GM19099 (cell line): Measurements from ENCODE around the gene C3orf49.

Experiments
- POLR2A ChIP-seq: IDR thresholded peaks from 3 replicates; pipeline ENCODE4 v1.6.1; 2011; ENCODE audit warnings: low read depth; ENCODE audit not compliant: insufficient read length; ENCODE audit errors: extremely low read depth

C3orf49 gene, protein sequence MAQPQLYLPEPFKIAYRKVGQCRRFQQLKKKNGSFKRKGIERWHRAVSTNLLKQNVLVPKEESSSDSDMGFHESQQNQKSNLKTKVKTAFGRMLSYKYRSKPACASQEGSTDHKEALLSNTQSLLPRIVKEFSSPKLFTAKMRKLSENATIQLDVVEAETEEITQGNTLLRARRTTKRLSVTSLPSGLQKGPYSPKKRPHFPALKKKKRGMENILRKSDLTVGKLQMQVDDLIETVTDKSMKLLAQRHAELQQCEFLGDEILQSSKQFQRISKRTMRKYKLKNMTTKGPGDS

GRCh38 chr3:63819151-63819398 lies at the start of gene C3orf49:
Gene C3orf49 (plus strand): TSS chr3:63819299. CDS start chr3:63819472, 173 bp downstream.
- no peak for TF ChIP-seq POLR2A

DNA sequence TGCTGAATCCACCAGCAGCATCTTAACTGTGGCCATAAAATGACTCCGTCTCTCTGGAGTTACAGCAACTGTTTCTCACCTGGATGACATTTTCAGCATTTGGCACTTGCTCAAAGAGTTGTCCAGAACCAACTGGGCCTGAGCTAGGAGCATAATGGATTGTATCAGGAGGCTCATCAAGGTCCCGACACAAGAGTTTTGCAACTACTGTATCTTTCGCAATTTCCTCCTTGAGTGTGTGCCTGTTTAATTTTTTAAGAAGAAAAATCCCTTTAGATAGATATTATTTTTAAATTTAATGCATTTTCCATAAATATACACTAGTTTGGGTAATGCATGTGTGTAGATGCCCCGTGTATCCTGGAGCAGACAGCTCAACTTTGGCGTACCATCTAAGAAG lies 44.3 kb upstream of the C3orf49 start:
- TF ChIP-seq POLR2A: no peak

DNA sequence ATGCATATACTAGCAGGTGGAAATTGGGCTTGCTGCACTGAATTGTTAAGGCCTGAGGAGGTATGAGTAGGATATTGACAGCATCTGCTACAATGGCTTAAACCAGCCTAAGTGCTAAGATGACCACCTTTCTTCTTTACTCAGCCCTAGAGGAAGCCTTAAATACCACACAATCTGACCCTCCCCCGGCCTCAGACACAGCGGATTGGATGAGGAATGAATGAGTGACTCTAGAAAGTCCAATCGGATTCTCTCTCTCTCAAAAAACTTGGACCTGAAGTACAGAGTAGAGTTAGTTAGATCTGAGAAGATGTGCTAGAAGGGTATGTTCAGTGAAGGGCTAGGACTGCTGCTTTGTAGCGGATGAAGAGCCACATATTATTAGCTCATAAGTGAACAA lies 39.9 kb upstream of the C3orf49 start:
- TF ChIP-seq POLR2A: no peak

DNA sequence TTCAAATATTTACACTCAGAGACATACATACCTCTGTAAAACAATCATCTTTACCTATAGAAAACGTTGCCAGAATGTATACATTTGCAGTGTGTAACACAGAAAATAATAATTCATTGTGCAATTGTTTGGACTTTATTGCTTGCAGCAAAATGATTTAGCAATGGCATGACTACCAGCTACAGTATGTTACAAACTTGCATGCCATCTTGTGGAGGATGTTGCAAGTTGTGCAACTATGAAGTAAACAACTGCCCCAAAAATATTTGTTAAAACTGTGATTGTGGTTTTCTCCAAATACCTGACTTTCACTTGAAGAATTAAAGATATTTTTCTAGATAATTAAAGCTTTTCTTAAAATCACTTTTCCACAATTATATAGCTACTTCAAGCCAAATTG lies 27.1 kb upstream of the C3orf49 start:
- no peak for TF ChIP-seq POLR2A

DNA sequence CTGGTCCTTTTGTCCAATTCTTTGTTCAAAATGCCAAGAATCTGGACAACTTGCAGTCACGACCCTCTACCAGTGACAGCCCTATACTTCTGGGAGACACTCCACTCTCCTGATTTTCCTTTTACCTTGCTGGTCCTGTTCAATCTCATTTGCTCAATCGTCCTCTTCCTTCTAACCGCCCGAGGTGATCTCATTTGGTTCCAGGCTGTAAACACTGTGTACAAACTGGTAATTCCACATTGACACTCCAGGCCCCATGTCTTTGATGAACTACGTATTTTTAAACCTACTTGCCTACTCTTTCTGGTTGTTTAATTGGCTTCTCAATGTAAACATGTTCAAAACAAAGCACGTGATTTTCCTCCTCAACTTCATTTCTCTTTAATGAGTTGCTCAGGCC lies 23.7 kb upstream of the C3orf49 start:
- TF ChIP-seq POLR2A: no peak

DNA sequence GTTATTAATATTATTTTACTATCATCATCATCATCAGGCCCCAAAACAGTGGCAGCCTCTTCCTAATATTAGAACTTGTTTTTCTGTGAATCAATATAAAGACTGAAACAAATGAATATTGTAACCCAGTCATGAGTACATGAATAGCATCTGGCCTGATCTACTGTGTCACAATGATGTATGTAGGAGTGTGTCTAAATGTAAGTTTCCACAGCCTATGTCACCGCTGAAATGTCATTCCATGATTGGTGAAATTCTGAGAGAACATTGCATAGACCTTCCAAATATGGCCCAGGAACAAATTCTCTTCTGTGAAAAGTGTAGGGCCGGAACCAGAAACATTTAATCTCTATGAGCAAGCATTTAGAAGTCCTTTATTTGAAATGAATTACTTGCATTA lies 20.6 kb upstream of the C3orf49 start:
- TF ChIP-seq POLR2A: no peak

- TF ChIP-seq POLR2A: no peak
These were observed 20.1 kb upstream of the C3orf49 start for GRCh38 chr3:63798949-63799348.

GRCh38 chr3:63800097-63800496 lies 19.0 kb upstream of the C3orf49 start:
- no peak for TF ChIP-seq POLR2A

DNA sequence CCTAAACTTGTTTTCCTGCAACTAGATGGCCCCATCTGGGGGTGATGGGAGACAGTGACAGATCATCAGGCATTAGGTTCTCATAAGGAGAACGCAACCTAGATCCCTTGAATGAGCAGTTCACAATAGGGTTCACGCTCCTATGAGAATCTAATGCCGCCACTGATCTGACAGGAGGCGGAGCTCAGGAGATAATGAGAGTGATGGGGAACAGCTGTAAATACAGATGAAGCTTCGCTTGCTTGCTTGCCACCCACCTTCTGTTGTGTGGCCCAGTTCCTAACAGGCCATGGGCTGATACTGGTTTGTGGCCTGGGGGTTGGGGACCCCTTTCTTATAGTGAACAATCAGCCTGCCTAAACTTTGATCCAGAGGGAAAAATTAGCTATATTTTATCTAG lies 15.2 kb upstream of the C3orf49 start:
- no peak for TF ChIP-seq POLR2A

DNA sequence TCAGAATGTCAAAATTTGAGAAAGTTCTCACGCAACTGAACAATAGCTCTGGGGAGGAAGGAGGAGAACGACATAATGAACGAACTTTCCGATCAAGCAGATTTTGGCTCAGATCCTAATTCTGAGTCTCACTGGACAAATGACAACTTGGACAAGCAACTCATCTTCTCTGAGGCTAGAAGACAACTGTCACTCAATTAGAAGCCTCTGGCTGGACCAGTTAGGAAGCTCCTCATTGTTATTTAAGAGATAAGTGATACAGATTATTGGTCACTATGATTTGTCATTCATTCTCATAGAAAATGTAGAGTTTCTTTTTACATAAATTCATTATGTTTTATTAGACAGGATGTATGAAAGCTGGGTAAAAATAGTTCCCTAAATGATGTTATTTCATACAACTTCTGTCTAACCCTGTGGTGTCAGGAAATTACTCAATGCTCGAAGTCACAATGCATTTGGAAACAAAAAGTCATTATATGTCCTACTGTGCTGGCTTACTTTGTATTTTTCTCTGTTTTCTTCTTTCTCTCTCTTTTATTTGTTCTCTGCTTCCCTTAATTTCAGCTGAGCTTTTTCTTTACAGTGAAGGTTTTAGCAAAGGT lies 11.0 kb upstream of the C3orf49 start:
- no peak for TF ChIP-seq POLR2A

DNA sequence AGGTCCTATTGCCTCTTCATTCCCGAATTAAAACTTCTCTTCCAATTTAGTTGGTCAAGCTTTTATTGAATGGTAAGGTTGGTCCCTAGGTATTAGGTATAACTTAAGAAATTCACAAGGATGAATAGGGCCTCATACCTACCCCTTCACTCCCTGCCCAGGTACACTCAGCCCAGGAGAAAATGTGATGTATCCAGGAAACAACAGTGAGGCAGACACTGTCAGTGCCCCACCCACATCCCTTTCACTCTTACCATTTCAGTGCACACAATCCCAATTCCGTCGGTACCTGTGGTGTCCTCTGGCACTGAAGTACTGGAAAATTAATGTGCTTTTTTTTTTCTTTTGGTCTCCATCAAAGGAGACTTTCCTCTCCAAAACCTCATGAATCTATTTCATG lies 10.5 kb upstream of the C3orf49 start:
- no peak for TF ChIP-seq POLR2A

DNA sequence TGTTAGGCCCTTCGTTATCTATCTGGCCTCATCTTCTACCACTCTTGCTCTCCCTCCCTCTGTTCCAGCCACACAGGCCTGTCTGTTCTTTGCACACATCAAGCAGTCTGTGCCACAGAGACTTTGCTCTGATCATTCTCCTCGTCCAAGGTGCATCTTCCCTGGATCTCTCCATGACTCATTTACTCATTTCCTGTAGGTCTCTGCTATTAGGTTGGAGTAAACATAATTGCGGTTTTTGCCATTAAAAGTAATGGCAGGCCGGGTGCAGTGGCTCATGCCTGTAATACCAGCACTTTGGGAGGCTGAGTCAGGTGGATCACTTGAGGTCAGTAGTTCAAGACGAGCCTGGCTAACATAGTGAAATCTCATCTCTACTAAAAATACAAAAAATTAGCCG lies 9.5 kb upstream of the C3orf49 start:
- TF ChIP-seq POLR2A: no peak

- no peak for TF ChIP-seq POLR2A
These were observed 4.9 kb upstream of the C3orf49 start for GRCh38 chr3:63814237-63814636.

DNA sequence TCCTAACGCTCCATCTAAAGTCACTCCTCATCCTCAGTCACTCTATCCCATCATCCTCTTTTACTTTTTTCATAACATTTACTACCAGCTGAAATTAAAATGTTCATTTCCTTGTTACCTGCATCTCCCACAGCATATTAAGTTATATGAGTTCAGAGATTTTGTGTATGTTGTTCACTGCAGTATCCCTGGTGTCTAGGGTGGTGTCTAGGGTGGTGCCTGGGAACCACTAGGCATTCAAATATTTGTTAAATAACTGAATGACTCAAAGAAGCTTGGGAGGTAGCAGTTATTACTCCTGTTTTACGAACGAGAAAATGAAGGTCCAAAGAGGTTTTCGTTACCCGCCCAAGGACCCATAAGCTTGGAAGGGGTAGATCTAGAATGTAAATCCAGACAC lies 1.9 kb upstream of the C3orf49 start:
- no peak for TF ChIP-seq POLR2A

DNA sequence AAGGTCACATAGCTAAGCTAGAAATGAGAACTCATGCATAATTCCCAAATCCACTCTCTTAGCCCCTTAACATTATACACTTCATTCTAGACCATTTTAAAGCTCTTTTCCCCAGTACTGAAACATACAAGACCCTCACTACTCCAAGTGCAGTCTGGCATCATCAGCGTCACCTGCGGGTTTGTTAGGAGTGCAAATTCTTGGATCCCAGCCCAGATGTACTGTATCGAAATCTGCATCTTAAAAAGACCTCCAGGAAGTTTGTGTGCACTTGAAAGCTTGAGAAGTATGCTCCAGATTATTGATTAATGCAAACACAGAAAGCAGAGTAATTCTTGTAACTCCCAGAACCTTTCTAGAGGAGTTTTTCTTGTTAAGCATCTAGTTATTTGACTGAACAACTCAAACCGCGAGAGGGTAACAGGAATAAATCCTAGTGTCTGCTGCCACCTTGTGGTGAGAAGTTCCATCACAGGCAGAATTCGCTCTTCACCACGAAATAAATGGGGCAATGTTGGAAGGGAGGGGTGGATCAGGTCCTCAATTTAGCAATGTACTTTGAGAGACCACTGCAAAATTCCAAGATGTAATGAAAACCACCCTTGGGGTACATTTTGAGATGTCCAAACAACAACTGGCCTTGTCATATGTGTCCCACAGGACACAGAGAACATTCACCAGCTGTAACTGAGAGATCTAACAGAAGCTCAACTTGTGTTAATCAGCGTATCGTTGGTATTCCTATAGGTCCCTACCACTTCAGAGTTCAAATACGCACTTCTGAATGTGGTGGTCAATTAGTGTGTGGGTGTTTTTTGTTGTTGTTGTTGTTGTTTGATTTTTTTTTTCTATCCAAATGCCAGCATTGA lies 583 bp upstream of the C3orf49 start:
- TF ChIP-seq POLR2A: no peak

- TF ChIP-seq POLR2A: no peak
These were observed 5.2 kb downstream of the C3orf49 start for GRCh38 chr3:63824309-63824708.

DNA sequence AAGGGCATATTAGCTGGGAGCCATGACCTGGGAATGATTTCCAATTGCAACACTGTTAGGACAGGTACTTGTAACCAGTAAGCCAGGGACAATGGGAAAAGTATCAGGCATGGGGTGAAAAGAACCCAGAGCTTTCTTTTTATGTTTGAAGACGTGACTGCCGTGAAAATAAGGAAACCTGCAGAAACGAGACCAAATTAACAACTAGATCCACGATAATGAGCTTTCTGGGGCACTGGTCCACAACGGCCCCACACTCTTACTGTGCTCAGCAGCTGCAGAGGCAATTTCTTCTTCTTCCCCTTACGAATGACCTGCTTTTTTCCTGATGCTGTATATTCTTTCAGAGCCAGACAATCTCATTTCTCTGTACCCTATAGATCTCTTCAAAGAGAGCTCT lies 11.4 kb downstream of the C3orf49 start:
- TF ChIP-seq POLR2A: no peak

DNA sequence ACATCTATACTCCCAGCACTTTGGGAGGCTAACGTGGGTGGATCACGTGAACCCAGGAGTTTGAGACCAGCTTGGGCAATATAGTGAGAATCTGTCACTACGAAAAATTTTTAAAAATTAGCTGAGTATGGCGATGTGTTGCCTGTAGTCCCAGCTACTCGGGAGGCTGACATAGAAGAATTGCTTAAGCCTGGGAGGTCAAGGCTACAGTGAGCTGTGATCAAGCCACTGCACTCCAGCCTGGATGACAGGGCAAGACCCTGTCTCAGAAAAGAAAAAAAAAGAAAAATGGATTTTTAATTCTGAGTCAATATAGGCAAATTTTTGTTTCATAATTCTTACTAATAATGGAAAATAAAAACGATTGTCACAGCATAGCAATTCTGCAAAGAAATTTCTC lies 13.3 kb downstream of the C3orf49 start:
- TF ChIP-seq POLR2A: no peak
